HG03558 (cell line): ENCODE data around the gene BLOC1S5.
A peak's percentile ranks its signal among the peaks of the same experiment; 100 is the strongest.

Source experiments
- ATAC-seq: cut with Tn5 transposase; IDR thresholded peaks from one replicate; pipeline ENCODE4 v1.9.1; 2021; ENCODE audit warnings: moderate number of reproducible peaks; ENCODE audit not compliant: unreplicated experiment; ENCODE audit errors: extremely low read depth

The BLOC1S5 gene

GRCh38 chr6:8082954-8083858, 19.0 kb upstream of the BLOC1S5 start:
- no peak for ATAC-seq

- no peak for ATAC-seq
Observed at GRCh38 chr6:8082572-8082953, 18.4 kb upstream of the BLOC1S5 start.

GRCh38 chr6:8080362-8081151, 16.4 kb upstream of the BLOC1S5 start:
- no peak for ATAC-seq

- no peak for ATAC-seq
Observed at GRCh38 chr6:8079126-8079525, 14.9 kb upstream of the BLOC1S5 start.

GRCh38 chr6:8077991-8078390, 13.8 kb upstream of the BLOC1S5 start:
- ATAC-seq = no peak

- ATAC-seq = no peak
Observed at GRCh38 chr6:8075704-8076103, 11.5 kb upstream of the BLOC1S5 start.

GRCh38 chr6:8075185-8075584, 11.0 kb upstream of the BLOC1S5 start:
- ATAC-seq = no peak

GRCh38 chr6:8074213-8074612, 10.0 kb upstream of the BLOC1S5 start:
- no peak for ATAC-seq

GRCh38 chr6:8073758-8074157, 9.6 kb upstream of the BLOC1S5 start:
- ATAC-seq = no peak

GRCh38 chr6:8070718-8071117, 6.5 kb upstream of the BLOC1S5 start:
- ATAC-seq = no peak

- ATAC-seq = no peak
Observed at GRCh38 chr6:8069631-8070284, 5.6 kb upstream of the BLOC1S5 start.

GRCh38 chr6:8069151-8069550, 5.0 kb upstream of the BLOC1S5 start:
- ATAC-seq = no peak

GRCh38 chr6:8066108-8066507, 1.9 kb upstream of the BLOC1S5 start:
- ATAC-seq = no peak

- ATAC-seq = peak; percentile 39
Observed at GRCh38 chr6:8065519-8065911, 1.3 kb upstream of the BLOC1S5 start.

- ATAC-seq = no peak
Observed at GRCh38 chr6:8064638-8065518, 689 bp upstream of the BLOC1S5 start.

GRCh38 chr6:8061736-8062135, 2.5 kb downstream of the BLOC1S5 start:
- no peak for ATAC-seq

- no peak for ATAC-seq
Observed at GRCh38 chr6:8060346-8060745, 3.8 kb downstream of the BLOC1S5 start.

GRCh38 chr6:8059129-8059528, 5.1 kb downstream of the BLOC1S5 start:
- ATAC-seq = no peak

- ATAC-seq = no peak
Observed at GRCh38 chr6:8057793-8058192, 6.4 kb downstream of the BLOC1S5 start.

GRCh38 chr6:8057263-8057662, 6.9 kb downstream of the BLOC1S5 start:
- ATAC-seq = no peak
